Gastroesophageal sphincter (tissue), 4 donors: ENCODE data around the gene MAPK11. TPM values are rescaled to one million over a fixed set of nuclear protein-coding genes. Genes with fewer than 3 reads are reported as not detected.
A peak's percentile ranks its signal among the peaks of the same experiment; 100 is the strongest.

Experiments
- ATAC-seq: fragments of 150-250 bp; one replicate; pipeline ENCODE4 v1.9.1; 2016; ENCODE audit warnings: mild to moderate bottlenecking, moderate library complexity
- H3K27ac ChIP-seq, 4 donors: fragments of 200-600 bp; sonication (generic) in 3 of 4; 1 replicate in 3 of 4; 2 replicates in 1 of 4; pipeline ENCODE4 v1.5.1; 2016 to 2019
- H3K27me3 ChIP-seq: fragments of 200-600 bp; sonication (generic); one replicate; pipeline ENCODE4 v1.5.1; 2019
- H3K36me3 ChIP-seq, 2 donors: fragments of 200-600 bp; sonication (generic); one replicate each; pipeline ENCODE4 v1.5.1; 2019; ENCODE audit warnings: control low read depth in 1 of 2
- H3K4me1 ChIP-seq, 3 donors: fragments of 200-600 bp; sonication (generic); 1 replicate in 2 of 3; 2 replicates in 1 of 3; pipeline ENCODE4 v1.5.1; 2016 to 2019; ENCODE audit warnings: control low read depth in 2 of 3
- H3K4me3 ChIP-seq, 2 donors: fragments of 200-600 bp; sonication (generic); one replicate each; pipeline ENCODE4 v1.5.1; 2019; ENCODE audit warnings: mild to moderate bottlenecking in 1 of 2, moderate library complexity in 1 of 2
- H3K9me3 ChIP-seq, 3 donors: fragments of 200-600 bp; sonication (generic); one replicate each; pipeline ENCODE4 v1.5.1; 2017 to 2019; ENCODE audit warnings: control low read depth in 2 of 3
- CTCF ChIP-seq, 4 experiments: fragments of 200-600 bp in 2 of 4; fragments of 450-650 bp in 2 of 4; sonication (generic) in 1 of 4; IDR thresholded peaks; one replicate each; pipeline ENCODE4 v1.5.1; 2017 to 2019; ENCODE audit warnings: antibody characterized with exemption in 4 of 4, mild to moderate bottlenecking in 2 of 4, moderate library complexity in 2 of 4
- EP300 ChIP-seq: sonication (generic); formaldehyde crosslinking; IDR thresholded peaks from one replicate; pipeline ENCODE4 v1.6.1; 2017; ENCODE audit warnings: antibody characterized with exemption, mild to moderate bottlenecking
- POLR2A ChIP-seq, 2 donors: fragments of 450-650 bp; IDR thresholded peaks; one replicate each; pipeline ENCODE4 v1.6.1; 2017; ENCODE audit warnings: antibody characterized with exemption in 2 of 2, mild to moderate bottlenecking in 2 of 2, moderate library complexity in 1 of 2
- POLR2AphosphoS5 ChIP-seq: sonication (generic); formaldehyde crosslinking; IDR thresholded peaks from one replicate; pipeline ENCODE4 v1.6.1; 2017; ENCODE audit warnings: antibody characterized with exemption
- WGBS, 2 donors: methylation state at CpG; one replicate each; pipeline ENCODE4 v1.1.5; 2018; ENCODE audit warnings: low coverage in 1 of 2; 5-methylcytosine and 5-hydroxymethylcytosine counted together
- total RNA-seq, 4 donors: library from RNA; depleted of rRNA; stranded (reverse); fragments of >200 nt; gene quantifications; one replicate each; pipeline ENCODE4 v1.1.0, GENCODE V29; 2016

The MAPK11 gene
- total RNA-seq, 4 donors from 2014 or later = 6.8 to 11.5 (median 10.4) TPM

- Histone ChIP-seq H3K36me3 (peaks cover 0 to 26% of the 10 kb centered on the region in 2 donors), H3K9me3 (no peaks in the 10 kb centered on the region), H3K4me3 (no peak overlapping the region), H3K27me3 (no peaks in the 10 kb centered on the region), H3K4me1 (peaks cover 0 to 86% (median 37%) of the 10 kb centered on the region in 3 donors), H3K27ac (no peak overlapping the region)
- WGBS, 2 donors = no CpG with 5 or more reads among the region's 16 CpGs
- ATAC-seq = no peak
- TF ChIP-seq POLR2A (IDR thresholded peaks at IDR 0.05) (no peak), CTCF (IDR thresholded peaks at IDR 0.05) (no peak), POLR2AphosphoS5 (no peak), EP300 (no peak)
Measured at GRCh38 chr22:50247748-50248147, 22.4 kb downstream of the MAPK11 start.

GRCh38 chr22:50246242-50247175 lies 23.7 kb downstream of the MAPK11 start:
- Histone ChIP-seq H3K27me3 (no peaks in the 10 kb centered on the region), H3K27ac (peak overlapping the region in 2 of 4 donors; percentile 95 to 96), H3K36me3 (peaks cover 0 to 26% of the 10 kb centered on the region in 2 donors), H3K9me3 (no peaks in the 10 kb centered on the region), H3K4me3 (peak overlapping the region in 1 of 2 donors; percentile 92), H3K4me1 (peaks cover 0 to 89% (median 47%) of the 10 kb centered on the region in 3 donors)
- WGBS, 2 donors = 62 to 77% methylated on average over 6 to 7 of the region's 20 CpGs
- TF ChIP-seq CTCF (IDR thresholded peaks at IDR 0.05) = no peak
- TF ChIP-seq EP300 = no peak
- no peak for TF ChIP-seq POLR2A (IDR thresholded peaks at IDR 0.05)
- TF ChIP-seq POLR2AphosphoS5 = no peak
- no peak for ATAC-seq

- peaks cover 0 to 89% (median 42%) of the 10 kb centered on the region in 3 donors for H3K4me1 ChIP-seq
- no peak for ATAC-seq
Measured at GRCh38 chr22:50245214-50246072, 24.7 kb downstream of the MAPK11 start.

More at GRCh38 chr22:50245214-50246072, 24.7 kb downstream of the MAPK11 start:
- WGBS, 2 donors = 1% methylated on average over 16 of the region's 53 CpGs; no CpG with 5 or more reads in 1 of the 2 donors
- peaks cover 0 to 28% of the 10 kb centered on the region in 2 donors for H3K36me3 ChIP-seq
- peak overlapping the region; percentile 84 to 92 for H3K4me3 ChIP-seq
- TF ChIP-seq POLR2A (IDR thresholded peaks at IDR 0.05) = peak in 1 of 2 donors; percentile 12
- no peak for TF ChIP-seq CTCF (IDR thresholded peaks at IDR 0.05)
- no peak for TF ChIP-seq POLR2AphosphoS5
- H3K27ac ChIP-seq = peak overlapping the region; percentile 86 to 96 (median 92)
- no peaks in the 10 kb centered on the region for H3K9me3 ChIP-seq
- H3K27me3 ChIP-seq = no peaks in the 10 kb centered on the region
